Activated CD8-positive, alpha-beta memory T cell treated with anti-CD3 and anti-CD28 coated beads for 4 hours (primary cell): ENCODE measurements around the gene ARL13A.
"Not testable (repeated sequence)": the region's sequence is repeated elsewhere in the genome, so short reads cannot be mapped to it uniquely, and the experiment has no call there.

Source experiments
- DNase-seq, 2 donors: peaks; one replicate each; pipeline ENCODE4 v3.0.0-alpha.2; 2020; ENCODE audit warnings: low read depth in 2 of 2

The ARL13A gene

DNA sequence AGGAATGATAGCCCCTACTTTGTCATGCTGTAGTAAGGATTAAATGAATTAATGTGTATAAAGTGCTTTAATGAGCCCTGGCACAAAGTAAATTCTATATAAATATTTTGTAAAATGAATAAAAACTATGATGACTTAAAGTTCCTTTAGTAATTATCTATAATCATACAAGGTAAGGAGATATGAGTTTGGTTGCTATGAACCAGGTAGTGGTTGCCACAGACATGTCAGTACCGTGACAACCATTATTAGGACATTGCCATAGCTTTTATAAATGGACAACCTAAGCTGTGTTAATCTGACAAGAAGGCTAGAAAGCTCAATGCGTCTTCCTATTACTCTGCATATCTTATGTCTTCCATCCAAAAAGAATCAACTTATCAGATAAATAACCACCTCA lies at the start of gene ARL13A:
Gene ARL13A, plus strand, starts transcription at position 301 of the 400 bp plus-strand sequence. CDS start 3,982 bp downstream, outside the sequence.
- no peak for DNase-seq

DNA sequence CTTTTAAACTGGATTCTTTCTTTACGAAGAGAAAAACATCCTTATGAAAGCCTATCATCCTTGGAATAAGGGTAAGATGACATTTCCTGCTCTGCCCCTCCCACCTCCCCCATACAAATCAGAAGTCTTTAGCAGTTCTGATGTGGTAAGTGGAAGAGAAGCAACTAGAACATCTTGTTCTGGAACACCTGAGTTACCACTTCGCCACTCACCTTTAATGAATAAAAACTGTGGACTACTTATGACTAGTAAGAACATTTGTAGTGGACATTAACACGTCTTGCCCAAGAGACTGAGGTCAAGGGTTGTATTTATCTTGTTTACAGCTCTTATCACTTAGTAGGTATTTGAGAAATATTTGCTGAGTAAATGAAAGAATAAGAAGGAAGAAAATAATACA lies 45.1 kb upstream of the ARL13A start:
- no peak for DNase-seq

DNA sequence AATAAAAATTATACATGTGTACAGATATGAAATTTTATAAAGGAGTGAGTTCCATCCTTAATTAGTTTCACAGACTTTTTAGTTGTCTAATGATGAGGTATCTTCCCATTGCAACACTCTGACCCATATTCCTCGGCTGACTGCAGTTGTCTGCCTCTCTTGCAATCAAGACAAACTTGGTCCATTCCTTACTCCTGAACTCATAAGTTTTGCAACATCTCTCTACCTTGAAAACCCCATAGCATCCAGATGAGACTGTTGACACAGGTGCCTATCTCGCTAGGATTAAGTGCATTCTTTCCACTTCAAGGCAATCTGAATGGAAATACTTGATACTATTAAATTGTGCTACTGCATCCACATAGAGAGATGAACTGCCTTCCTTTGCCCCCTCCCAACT lies 43.1 kb upstream of the ARL13A start:
- no peak for DNase-seq

DNA sequence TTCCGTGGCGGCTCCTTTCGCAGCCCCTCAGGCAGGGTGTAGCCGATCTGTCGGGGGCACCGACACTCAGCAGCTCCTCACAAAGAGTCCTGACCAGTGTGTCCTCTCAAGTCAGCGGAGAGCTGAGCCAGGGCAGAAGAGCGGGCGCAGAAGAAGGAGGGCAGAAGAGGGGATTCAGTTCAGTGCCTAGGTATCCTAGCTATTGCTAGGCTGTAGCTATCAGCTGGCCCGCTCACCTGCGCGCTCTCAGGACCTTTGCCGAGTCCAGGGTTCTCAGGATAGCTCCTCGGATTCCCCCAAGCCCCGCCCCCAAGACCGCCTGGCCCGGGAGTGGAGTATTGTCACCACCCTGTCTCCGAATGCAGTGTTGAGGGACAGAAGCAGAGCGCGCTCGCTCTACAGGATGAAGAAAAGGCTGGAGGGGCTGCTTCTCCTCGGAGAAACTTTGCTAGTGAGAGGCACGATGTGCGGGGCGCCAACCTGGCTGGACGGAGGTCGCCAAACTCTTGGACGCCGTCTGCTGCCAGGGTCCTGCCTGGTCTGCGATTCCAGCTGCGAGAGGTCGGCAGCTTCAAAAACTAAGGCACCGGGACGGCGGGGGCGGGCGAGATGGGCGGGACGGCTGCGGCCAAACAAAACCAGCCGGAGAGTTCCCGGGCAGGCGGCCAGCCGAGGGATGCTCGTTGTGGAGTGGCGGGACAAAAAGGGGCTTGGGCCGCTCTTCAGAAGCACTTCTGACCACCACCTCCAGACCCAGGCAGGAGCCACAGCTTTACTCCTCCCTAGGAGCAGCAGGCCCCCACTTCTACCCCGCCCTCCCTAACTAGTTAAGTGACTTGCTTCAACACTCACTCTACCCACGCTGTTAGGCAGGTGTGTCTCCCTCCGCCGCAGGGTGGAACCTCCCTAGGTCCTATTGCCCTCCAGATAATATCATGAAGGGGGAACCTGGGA lies 40.6 kb upstream of the ARL13A start, which contains the start of gene XKRX:
Gene XKRX, minus strand, starts transcription at position 258 of the 954 bp plus-strand sequence. CDS start 613 bp downstream, outside the sequence.
- no peak for DNase-seq

DNA sequence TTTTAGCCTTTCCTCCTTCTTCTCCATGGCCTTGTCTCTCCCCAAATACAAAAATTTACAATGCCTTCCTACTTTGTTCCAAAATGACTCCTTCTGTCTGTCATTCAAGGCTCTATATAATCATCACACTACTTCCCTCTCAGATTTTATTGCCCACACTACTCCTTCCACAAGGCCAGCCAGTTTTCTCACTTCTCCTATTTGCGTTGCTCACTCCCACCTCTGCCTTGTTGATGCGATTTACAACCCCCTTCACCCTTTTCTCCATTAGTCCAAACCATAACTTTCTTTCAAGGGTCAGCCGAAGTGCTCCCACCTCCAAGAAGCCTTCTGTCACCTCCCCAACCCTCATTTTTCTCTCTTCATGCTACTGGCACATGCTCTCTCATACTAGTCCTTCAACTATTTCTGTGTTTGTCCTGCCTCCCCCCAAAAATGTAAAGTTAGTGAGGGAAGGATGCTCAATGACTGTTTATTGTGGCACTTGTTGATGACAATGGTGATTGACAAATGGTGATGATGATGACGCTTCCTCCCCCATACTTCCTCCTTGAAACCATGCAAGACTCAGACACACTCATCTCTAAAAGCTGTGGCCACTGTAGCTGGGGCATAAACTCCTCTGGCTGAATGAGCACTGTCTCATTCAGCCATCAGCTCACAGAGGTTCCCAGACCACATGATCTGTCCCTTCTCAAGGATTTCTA lies 38.1 kb upstream of the ARL13A start:
- no peak for DNase-seq

DNA sequence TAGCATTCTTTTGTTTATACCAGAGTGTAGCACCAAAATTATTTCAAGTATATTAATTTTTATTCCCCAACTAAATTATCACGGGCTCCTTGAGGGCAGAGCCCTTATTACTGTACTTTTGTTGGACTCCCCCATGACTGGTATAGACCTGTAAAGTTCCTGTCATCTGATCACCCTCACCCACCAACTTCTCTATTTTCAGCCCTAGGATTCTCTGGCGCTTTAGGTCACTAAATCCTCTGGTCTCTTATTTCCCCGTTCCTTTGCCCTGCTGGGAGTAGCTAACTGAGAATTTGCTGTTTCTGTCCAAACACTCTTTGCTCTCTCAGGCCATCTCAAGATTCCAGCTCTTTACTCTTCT lies 37.6 kb upstream of the ARL13A start:
- no peak for DNase-seq

DNA sequence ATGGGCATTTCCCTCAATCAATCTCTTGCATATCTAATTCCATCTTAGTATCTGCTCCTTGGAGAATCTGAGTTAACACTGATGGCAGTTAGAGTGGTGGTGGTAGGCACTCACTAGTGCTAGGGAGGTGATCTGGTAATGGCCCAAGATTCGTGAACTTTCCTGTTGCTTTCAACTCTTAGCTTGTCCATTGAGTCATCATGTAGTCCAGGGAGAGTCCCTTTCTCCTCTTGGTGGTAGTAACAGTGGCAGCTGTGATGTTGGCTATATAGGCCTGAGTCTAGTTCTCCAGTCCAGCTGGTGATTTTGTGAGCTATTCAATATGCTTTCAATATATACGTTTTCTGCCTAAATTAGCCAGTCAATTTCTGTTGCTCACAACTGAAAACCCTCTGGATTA lies 33.7 kb upstream of the ARL13A start:
- DNase-seq, result no peak

DNA sequence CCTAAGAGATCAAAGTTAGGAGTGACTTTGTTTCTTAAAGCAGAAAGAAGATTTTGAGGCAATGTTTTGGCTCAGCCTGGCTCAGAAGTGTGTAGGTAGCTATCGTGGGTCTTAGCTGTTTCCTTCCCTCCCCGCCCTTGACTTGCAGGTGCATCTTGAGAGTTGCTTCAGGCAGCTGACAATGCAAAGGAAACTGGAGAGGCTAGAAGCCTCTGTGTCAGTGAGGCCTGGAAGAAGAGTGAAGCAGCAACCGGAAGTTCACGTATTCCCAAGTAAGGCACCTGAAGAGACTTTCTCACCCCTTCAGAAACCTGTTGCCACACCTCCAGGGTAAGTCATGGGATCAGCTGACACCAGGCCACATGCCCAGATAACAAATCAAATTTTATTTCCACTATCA lies 30.2 kb upstream of the ARL13A start:
- DNase-seq, result no peak

DNA sequence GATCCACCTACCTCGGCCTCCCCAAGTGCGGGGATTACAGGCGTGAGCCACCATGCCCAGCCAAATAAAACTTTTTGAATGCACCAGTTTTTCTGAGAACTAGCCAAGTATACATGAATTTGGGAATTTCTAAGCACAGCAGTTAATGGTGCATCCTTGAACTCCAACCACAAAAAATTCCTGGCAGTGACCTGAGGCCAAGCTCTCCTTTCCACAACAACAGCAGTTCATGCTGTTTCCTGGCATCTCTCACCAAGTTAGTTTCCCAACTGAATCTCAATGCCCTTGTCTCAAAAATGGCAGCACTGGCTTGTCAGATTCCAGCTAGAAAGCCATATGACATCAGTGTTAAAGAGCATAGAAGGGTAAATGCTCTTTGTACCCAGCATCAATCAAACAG lies 24.9 kb upstream of the ARL13A start:
- no peak for DNase-seq

DNA sequence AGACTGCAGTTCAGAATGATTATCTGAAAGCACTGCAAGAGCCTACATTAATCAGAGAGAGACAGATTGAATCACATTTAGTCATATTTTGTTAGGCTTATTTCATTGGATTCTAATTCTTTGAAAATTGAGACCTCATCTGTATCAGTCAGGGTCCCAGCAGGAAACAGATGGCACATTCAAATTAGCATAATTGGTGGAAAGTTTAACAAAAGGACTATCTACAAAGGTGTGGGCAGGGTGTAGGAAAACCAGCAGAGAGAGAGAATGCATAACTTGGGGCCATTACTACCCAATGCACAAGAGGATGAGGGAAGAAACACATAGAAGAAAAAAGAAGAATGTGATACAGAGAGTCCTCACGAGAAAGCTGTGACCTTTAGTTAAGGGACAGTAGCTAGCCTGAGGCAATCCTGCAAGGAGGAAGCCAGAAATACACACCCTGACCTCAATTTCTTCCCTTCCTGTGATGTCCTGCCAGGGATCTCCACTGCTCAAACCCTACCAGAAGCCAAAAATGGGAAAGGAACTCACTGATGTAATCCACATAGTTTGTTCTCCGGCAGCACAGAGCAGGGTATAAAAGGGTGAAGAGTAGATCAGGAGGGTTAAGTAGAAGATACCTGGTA lies 23.1 kb upstream of the ARL13A start:
- DNase-seq, result no peak

DNA sequence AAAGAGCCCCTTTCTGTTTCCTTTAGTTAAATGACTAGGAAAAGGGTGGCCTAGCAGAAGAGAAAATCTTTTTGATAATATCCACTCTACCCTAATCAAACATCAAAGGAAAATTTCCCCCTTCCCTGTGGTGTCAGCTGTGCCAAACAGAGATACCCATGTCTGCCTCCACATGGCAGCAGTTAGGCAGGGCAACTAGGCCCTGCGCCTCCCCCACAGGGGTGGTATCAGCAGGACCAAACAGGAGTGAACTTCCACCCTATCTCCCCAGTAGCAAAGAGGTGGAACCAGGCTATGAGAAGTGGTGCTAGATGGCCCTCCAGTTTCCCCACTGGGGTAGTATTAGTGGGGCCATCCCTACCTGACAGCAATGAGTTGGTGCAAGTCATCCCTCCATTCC lies 21.0 kb upstream of the ARL13A start:
- no peak for DNase-seq

DNA sequence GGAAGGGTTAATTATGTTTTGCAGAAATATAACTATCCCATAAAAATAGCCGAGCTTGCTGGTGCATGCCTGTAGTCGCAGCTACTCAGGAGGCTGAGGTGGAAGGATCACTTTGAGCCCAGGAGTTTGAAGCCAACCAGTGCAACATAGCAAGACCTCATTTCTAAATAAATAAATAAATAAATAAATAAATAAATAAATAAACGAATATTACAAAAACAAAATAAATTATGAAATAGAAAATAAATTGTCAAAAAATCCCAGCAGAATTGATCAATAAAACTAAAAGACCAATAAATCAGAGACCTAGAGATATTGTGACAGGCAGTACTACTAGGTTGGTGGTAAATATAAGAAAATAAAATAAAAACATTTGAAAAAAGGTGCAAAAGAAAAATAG lies 6.7 kb upstream of the ARL13A start:
- DNase-seq, result no peak

DNA sequence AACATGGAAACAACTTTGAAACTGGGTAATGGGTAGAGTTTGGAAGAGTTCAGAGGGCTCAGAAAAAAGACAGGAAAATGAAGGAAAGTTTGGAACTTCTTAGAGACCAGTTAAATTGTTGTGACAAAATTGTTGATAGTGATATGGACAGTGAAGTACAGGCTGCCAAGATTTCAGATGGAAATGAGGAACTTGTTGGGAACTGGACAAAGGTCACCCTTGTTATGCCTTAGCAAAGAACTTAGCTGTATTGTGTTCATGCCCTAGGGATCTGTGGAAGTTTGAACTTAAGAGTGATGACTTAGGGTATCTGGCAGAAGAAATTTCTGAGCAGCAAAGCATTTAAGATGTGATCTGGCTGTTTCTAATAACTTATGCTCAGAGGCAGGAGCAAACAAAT lies 5.1 kb upstream of the ARL13A start:
- DNase-seq, result no peak

DNA sequence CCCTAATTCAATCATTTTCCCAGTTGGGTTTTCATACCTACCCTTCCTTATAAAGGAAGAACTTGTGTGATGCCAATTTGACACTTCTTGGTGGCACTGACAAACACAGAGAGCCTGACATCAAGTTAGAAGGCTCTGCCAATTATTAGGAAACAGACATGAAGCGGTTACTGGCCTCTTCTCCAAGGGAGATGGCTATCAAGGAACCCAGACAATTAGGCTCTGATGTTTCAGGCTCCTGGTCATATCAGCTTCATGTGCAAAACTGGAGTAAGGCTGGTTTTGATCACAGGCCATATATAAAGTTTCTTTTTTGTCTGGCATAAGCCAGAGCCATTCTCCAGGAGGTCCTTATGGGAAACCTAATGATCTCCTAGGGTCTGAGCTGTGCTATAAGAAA lies 428 bp downstream of the ARL13A start:
- DNase-seq, result no peak

DNA sequence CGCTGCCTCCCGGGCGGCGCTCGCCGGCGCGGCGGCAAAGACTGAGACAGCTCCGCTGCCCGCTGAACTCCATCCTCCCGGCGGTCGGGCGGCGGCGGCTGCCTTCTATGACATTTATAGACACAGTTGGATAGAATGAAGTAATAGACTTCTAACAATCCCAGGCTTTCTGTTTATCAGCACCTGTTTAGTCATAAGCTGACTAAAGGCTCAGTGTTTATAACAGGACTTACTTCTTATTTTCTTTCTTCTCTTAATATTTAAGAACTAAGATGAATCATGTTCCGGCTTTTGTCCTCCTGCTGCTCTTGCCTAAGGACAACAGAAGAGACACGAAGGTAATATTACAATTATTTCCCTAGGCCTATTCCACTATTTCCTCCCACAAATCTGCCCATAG lies 3.9 kb downstream of the ARL13A start:
- DNase-seq, result no peak

DNA sequence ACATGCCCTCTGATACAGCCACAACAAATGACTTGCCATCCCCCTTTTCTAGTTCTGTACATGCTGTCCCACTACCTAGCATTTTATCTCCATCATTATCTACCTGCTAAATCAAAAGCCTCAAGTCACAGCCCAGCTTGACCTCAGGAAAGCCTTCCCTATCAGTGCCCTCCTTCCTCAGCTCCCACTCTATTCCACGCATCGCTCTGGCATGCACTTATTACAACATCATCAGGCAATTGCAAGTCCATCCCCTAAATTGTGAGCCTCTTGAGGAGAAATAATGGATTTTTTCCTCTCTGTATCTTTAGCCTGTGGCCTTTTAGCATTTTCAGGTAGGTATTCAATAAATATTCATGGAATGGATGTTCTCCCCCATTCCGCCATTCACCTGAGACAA lies 5.7 kb downstream of the ARL13A start:
- DNase-seq, result no peak

DNA sequence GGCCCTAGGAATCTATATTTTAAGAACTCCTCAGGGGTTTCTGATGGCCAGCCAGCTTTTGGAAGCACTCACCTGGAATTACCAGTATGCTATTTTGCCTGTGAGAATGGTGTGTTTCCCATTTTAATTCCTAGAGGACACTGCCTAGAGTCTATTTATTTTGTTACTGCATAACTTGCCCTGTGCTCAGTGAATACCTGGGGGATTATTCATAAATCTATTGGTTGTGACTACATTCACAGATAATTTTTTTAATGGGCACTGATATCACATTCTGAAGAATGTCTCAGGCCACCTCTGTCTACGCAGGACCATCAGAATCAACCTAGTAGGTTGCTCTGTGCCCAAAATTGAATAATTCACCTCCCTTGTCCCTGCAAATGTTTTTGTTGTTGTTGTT lies 6.7 kb downstream of the ARL13A start:
- no peak for DNase-seq

DNA sequence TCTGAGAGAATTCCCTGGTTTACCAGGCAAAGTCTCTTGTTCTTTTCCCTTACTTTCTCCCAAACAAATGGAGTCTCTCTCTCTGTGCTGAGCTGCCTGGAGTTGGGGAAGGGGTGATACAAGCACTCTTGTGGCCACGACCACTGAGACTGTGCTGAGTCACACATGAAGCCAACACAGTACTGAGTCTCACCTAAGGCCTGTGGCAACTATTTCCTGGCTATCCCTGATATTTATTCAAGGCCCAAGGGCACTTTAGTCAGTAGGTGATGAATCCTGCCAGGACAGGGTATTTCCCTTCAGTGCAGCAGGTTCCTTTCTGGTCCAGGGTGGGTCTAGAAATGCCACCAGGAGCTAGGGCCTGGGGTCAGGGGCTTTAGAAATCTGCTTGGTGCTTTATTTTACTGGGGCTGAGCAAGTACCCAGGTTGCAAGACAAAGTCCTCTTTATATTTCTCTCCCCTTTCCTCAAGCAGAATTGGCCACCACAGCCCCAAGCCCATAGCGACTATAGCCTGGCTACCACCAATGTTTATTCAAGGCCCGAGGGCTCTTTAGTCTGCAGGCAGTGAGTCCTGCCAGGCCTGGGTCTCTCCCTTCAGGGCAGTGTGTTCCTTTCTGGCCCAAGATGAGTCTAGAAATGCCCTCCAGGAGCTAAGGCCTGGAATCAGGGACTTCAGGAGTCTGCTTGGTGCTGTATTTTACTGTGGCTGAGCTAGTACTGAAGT lies 10.5 kb downstream of the ARL13A start:
- DNase-seq, result no peak

DNA sequence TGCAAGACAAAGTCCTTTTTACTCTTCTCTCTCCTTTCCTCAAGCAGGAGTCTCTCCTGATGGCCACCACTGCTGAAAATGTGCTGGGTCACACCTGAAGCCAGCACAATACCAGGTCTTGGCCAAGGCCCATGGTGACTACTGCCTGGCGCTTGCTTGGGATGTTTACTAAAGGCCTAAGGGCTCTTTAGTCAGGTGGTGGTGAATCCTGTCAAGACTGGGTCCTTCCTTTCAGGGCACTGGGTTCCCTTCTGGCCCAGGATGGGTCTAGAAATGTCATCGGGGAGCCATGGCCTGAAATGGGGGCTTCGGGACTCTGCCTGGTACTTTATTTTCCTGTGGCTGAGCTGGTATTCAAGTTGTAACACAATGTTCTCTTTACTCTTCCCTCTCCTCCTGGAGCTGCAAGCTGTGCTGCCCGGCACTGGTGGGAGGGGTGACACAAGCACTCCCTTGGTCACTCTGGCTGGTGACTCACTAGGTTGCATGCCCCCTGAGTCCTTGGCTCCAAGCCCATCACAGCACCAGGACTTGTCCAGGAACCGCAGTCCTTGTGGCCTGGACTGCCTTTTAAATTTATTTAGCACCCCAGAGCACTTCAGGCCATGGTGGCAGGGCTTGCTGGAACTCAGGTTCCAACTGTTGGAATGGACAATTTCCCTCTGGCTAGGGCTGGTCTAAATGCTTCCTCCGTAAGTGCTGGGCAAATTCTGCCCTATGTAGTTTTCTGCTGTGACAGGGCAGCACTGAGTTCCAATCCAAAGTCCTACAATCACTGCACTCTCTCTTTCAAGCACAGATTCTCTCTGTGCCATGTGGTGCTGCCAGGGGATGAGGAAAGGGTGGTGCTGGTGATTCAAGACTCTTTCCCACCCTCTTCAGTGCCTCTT lies 11.3 kb downstream of the ARL13A start:
- DNase-seq, result no peak

DNA sequence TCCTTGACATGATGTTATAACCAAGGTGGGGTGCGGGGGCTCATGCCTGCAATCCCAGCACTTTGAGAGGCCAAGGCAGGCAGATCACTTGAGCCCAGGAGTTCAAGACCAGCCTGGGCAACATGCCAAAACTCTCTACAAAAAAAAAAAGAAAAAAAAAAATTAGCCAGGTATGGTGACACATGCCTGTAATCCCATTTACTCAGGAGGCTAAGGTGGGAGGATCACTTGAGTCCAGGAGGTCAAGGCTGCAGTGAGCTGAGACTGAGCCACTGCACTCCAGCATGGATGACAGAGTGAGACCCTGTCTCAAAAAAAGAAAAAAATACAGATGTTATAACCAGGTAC lies 12.0 kb downstream of the ARL13A start:
- DNase-seq, result not testable (repeated sequence)

DNA sequence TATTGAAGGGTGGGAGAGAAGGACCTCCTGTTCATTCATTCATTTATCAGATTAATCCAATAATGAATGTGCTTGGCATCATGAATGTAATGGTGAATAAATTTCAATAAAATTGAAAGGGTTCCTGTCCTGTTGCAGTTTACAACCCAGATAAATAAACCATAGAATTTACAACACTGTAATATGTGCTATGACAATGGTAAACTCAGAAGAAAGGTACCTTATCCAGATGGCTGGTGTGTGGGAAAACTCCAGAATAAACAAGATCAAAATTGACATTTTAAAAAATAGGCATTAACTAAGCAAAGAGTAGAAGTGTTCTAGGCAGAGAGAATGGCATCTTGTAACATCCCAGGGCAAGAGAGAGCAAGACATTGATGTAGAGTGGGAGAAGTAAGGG lies 15.3 kb downstream of the ARL13A start:
- no peak for DNase-seq
